GM19043 (cell line): Measurements from ENCODE around the gene FRMD4A.
"Not testable (repeated sequence)": the region's sequence is repeated elsewhere in the genome, so short reads cannot be mapped to it uniquely, and the experiment has no call there.

ENCODE experiments used
- ATAC-seq: cut with Tn5 transposase; IDR thresholded peaks from one replicate; pipeline ENCODE4 v1.9.1; 2021; ENCODE audit warnings: low read depth; ENCODE audit not compliant: unreplicated experiment

FRMD4A gene

GRCh38 chr10:13969118-13969791 lies 361.5 kb downstream of the FRMD4A start:
- no peak for ATAC-seq

GRCh38 chr10:13961853-13962252 lies 368.9 kb downstream of the FRMD4A start:
- no peak for ATAC-seq

GRCh38 chr10:13961097-13961496 lies 369.6 kb downstream of the FRMD4A start:
- no peak for ATAC-seq

- ATAC-seq = no peak
These were observed 370.1 kb downstream of the FRMD4A start for GRCh38 chr10:13960603-13961002.

GRCh38 chr10:13959443-13960359 lies 371.0 kb downstream of the FRMD4A start:
- ATAC-seq = no peak

GRCh38 chr10:13957856-13958255 lies 372.9 kb downstream of the FRMD4A start:
- ATAC-seq = no peak

GRCh38 chr10:13956826-13957225 lies 373.9 kb downstream of the FRMD4A start:
- no peak for ATAC-seq

- ATAC-seq = no peak
These were observed 375.2 kb downstream of the FRMD4A start for GRCh38 chr10:13955409-13956068.

- ATAC-seq = not testable (repeated sequence)
These were observed 376.5 kb downstream of the FRMD4A start for GRCh38 chr10:13954195-13954594.

- no peak for ATAC-seq
These were observed 377.4 kb downstream of the FRMD4A start for GRCh38 chr10:13953371-13953770.

- no peak for ATAC-seq
These were observed 380.2 kb downstream of the FRMD4A start for GRCh38 chr10:13950543-13950939.

GRCh38 chr10:13949844-13950542 lies 380.7 kb downstream of the FRMD4A start:
- no peak for ATAC-seq

- no peak for ATAC-seq
These were observed 384.6 kb downstream of the FRMD4A start for GRCh38 chr10:13946209-13946460.

- no peak for ATAC-seq
These were observed 385.1 kb downstream of the FRMD4A start for GRCh38 chr10:13945390-13946208.

GRCh38 chr10:13944823-13945222 lies 385.9 kb downstream of the FRMD4A start:
- ATAC-seq = no peak

- ATAC-seq = no peak
These were observed 386.9 kb downstream of the FRMD4A start for GRCh38 chr10:13943735-13944398.

- ATAC-seq = peak; percentile 55
These were observed 388.7 kb downstream of the FRMD4A start for GRCh38 chr10:13942035-13942434.

GRCh38 chr10:13939391-13939790 lies 391.3 kb downstream of the FRMD4A start:
- ATAC-seq = no peak

GRCh38 chr10:13938950-13939349 lies 391.8 kb downstream of the FRMD4A start:
- ATAC-seq = no peak

GRCh38 chr10:13936826-13937225 lies 393.9 kb downstream of the FRMD4A start:
- no peak for ATAC-seq
